GM21367 (cell line): ENCODE measurements around the gene YWHAH.
A peak's percentile ranks its signal among the peaks of the same experiment; 100 is the strongest.

ENCODE experiments used
- ATAC-seq: cut with Tn5 transposase; IDR thresholded peaks from one replicate; pipeline ENCODE4 v1.9.1; 2021; ENCODE audit not compliant: unreplicated experiment

YWHAH gene

GRCh38 chr22:31922534-31922933 is 21.8 kb upstream of the YWHAH start:
- ATAC-seq = no peak

- no peak for ATAC-seq
Measured at GRCh38 chr22:31923136-31923535, 21.2 kb upstream of the YWHAH start.

- no peak for ATAC-seq
Measured at GRCh38 chr22:31923747-31924146, 20.6 kb upstream of the YWHAH start.

- no peak for ATAC-seq
Measured at GRCh38 chr22:31925056-31925455, 19.3 kb upstream of the YWHAH start.

GRCh38 chr22:31926024-31926423 is 18.3 kb upstream of the YWHAH start:
- ATAC-seq = no peak

- ATAC-seq = no peak
Measured at GRCh38 chr22:31926969-31927368, 17.4 kb upstream of the YWHAH start.

- no peak for ATAC-seq
Measured at GRCh38 chr22:31927562-31927961, 16.8 kb upstream of the YWHAH start.

GRCh38 chr22:31929167-31929930 is 15.0 kb upstream of the YWHAH start:
- no peak for ATAC-seq

- no peak for ATAC-seq
Measured at GRCh38 chr22:31932863-31933262, 11.5 kb upstream of the YWHAH start.

- ATAC-seq = no peak
Measured at GRCh38 chr22:31933406-31933805, 10.9 kb upstream of the YWHAH start.

- no peak for ATAC-seq
Measured at GRCh38 chr22:31933816-31934482, 10.4 kb upstream of the YWHAH start.

GRCh38 chr22:31935961-31936635 is 8.2 kb upstream of the YWHAH start:
- no peak for ATAC-seq

- ATAC-seq = no peak
Measured at GRCh38 chr22:31937341-31937740, 7.0 kb upstream of the YWHAH start.

- no peak for ATAC-seq
Measured at GRCh38 chr22:31938296-31938695, 6.0 kb upstream of the YWHAH start.

GRCh38 chr22:31940506-31940905 is 3.8 kb upstream of the YWHAH start:
- ATAC-seq = no peak

- ATAC-seq = no peak
Measured at GRCh38 chr22:31942091-31942490, 2.2 kb upstream of the YWHAH start.

- ATAC-seq = no peak
Measured at GRCh38 chr22:31943206-31943977, 943 bp upstream of the YWHAH start.

GRCh38 chr22:31944700-31945442 is 536 bp downstream of the YWHAH start:
- peak; percentile 7 for ATAC-seq

- ATAC-seq = no peak
Measured at GRCh38 chr22:31945443-31945855, 1.1 kb downstream of the YWHAH start.

GRCh38 chr22:31945971-31946680 is 1.8 kb downstream of the YWHAH start:
- no peak for ATAC-seq
